Measurements from ENCODE around the gene TUBGCP6. TPM values are rescaled to one million over a fixed set of nuclear protein-coding genes. Genes with fewer than 3 reads are reported as not detected.

Gene TUBGCP6
- total and polyA plus RNA-seq, 4 donors = 26.5 to 57.8 (median 46.4) TPM

GRCh38 chr22:50193621-50194020, 51.2 kb downstream of the TUBGCP6 start:
- H3K36me3 ChIP-seq (ENCODE audit: control insufficient read depth in 4 of 4, insufficient read depth in 4 of 4, low read length in 4 of 4) = peaks cover 2 to 47% (median 8%) of the 10 kb centered on the region in 4 donors
- H3K4me1 ChIP-seq (ENCODE audit: control insufficient read depth in 5 of 5, insufficient read depth in 5 of 5, low read length in 5 of 5) = peaks cover 2 to 25% (median 16%) of the 10 kb centered on the region in 5 donors
- H3K4me3 ChIP-seq = no peak overlapping the region
- no peak for DNase-seq
- H3K27me3 ChIP-seq (ENCODE audit: control insufficient read depth in 3 of 3, insufficient read depth in 3 of 3, low read length in 2 of 3) = no peaks in the 10 kb centered on the region
- no peak overlapping the region for H3K9ac ChIP-seq (ENCODE audit: insufficient read depth in 1 of 2, low read length in 2 of 2)
- no peak for ATAC-seq (ENCODE audit: insufficient read depth, low FRiP score)
- WGBS, 2 donors = 91 to 95% methylated on average over 6 to 8 of the region's 8 CpGs
- no peaks in the 10 kb centered on the region for H3K9me3 ChIP-seq (ENCODE audit: control insufficient read depth in 4 of 4, insufficient read depth in 3 of 4, low read length in 3 of 4)
- no peak for TF ChIP-seq CTCF (IDR thresholded peaks at IDR 0.05; ENCODE audit: control extremely low read depth, extremely low read depth)
- no peak overlapping the region for H3K27ac ChIP-seq (ENCODE audit: low read depth in 1 of 2, low read length in 1 of 2)

GRCh38 chr22:50192436-50193204, 52.2 kb downstream of the TUBGCP6 start:
- ATAC-seq (ENCODE audit: insufficient read depth, low FRiP score) (no peak), DNase-seq (no peak)
- peaks cover 2 to 25% (median 16%) of the 10 kb centered on the region in 5 donors for H3K4me1 ChIP-seq (ENCODE audit: control insufficient read depth in 5 of 5, insufficient read depth in 5 of 5, low read length in 5 of 5)
- no peak for TF ChIP-seq CTCF (IDR thresholded peaks at IDR 0.05; ENCODE audit: control extremely low read depth, extremely low read depth)
- no peaks in the 10 kb centered on the region for H3K27me3 ChIP-seq (ENCODE audit: control insufficient read depth in 3 of 3, insufficient read depth in 3 of 3, low read length in 2 of 3)
- H3K9ac ChIP-seq (ENCODE audit: insufficient read depth in 1 of 2, low read length in 2 of 2) = no peak overlapping the region
- H3K27ac ChIP-seq (ENCODE audit: low read depth in 1 of 2, low read length in 1 of 2) = peak overlapping the region in 1 of 2 donors; percentile 35
- H3K4me3 ChIP-seq = no peak overlapping the region
- 58 to 70% methylated on average over 25 of the region's 25 CpGs for WGBS, 2 donors
- H3K9me3 ChIP-seq (ENCODE audit: control insufficient read depth in 4 of 4, insufficient read depth in 3 of 4, low read length in 3 of 4) = no peaks in the 10 kb centered on the region
- peaks cover 0 to 37% (median 7%) of the 10 kb centered on the region in 4 donors for H3K36me3 ChIP-seq (ENCODE audit: control insufficient read depth in 4 of 4, insufficient read depth in 4 of 4, low read length in 4 of 4)

- DNase-seq (no peak), ATAC-seq (ENCODE audit: insufficient read depth, low FRiP score) (no peak)
- Histone ChIP-seq H3K36me3 (ENCODE audit: control insufficient read depth in 4 of 4, insufficient read depth in 4 of 4, low read length in 4 of 4) (peaks cover 0 to 25% (median 7%) of the 10 kb centered on the region in 4 donors), H3K4me1 (ENCODE audit: control insufficient read depth in 5 of 5, insufficient read depth in 5 of 5, low read length in 5 of 5) (peaks cover 2 to 25% (median 16%) of the 10 kb centered on the region in 5 donors), H3K9me3 (ENCODE audit: control insufficient read depth in 4 of 4, insufficient read depth in 3 of 4, low read length in 3 of 4) (no peaks in the 10 kb centered on the region), H3K27ac (ENCODE audit: low read depth in 1 of 2, low read length in 1 of 2) (peak overlapping the region; percentile 43 to 95), H3K27me3 (ENCODE audit: control insufficient read depth in 3 of 3, insufficient read depth in 3 of 3, low read length in 2 of 3) (no peaks in the 10 kb centered on the region), H3K4me3 (peak overlapping the region; percentile 36), H3K9ac (ENCODE audit: insufficient read depth in 1 of 2, low read length in 2 of 2) (no peak overlapping the region)
- WGBS, 2 donors = 22 to 46% methylated on average over 18 of the region's 18 CpGs
- TF ChIP-seq CTCF (IDR thresholded peaks at IDR 0.05; ENCODE audit: control extremely low read depth, extremely low read depth) = no peak
These were observed 53.7 kb downstream of the TUBGCP6 start for GRCh38 chr22:50190941-50191741.

Measured in lung (tissue), 12 donors.